AG04450 (cell line): ENCODE measurements around the gene SH2D6. TPM values are rescaled to one million over a fixed set of nuclear protein-coding genes. Genes with fewer than 3 reads are reported as not detected.

ENCODE experiments used
- CTCF ChIA-PET: fragments of 300-600, 350-600 bp; formaldehyde crosslinking; extraction: SDS; loops from one replicate; lab custom pipeline; 2022; ENCODE audit warnings: antibody characterized with exemption, inconsistent platforms; lab: Charles Lee
- POLR2A ChIA-PET: fragments of 350-600 bp; formaldehyde crosslinking; extraction: SDS; loops from one replicate; lab custom pipeline; 2021; ENCODE audit warnings: antibody characterized with exemption, inconsistent platforms; lab: Yijun Ruan, JAX
- DNase-seq: peaks from one replicate; pipeline ENCODE4 v3.0.0-alpha.2; 2011; ENCODE audit warnings: low read depth, low spot score
- H3K27ac ChIP-seq: one replicate; pipeline ENCODE4 v1.5.1; 2012; ENCODE audit warnings: low read depth, low read length, control low read depth
- H3K27me3 ChIP-seq: one replicate; pipeline ENCODE4 v1.6.0; 2012; ENCODE audit warnings: low read length; ENCODE audit not compliant: control insufficient read depth, insufficient read depth
- H3K4me3 ChIP-seq: 2 replicates; pipeline ENCODE4 v1.5.1; 2011; ENCODE audit warnings: mild to moderate bottlenecking, low read depth, low read length, control low read depth
- H3K9me3 ChIP-seq: 2 replicates; pipeline ENCODE4 v1.5.1; 2012; ENCODE audit warnings: low read length; ENCODE audit not compliant: control insufficient read depth, insufficient read depth
- CTCF ChIP-seq: IDR thresholded peaks from 2 replicates; pipeline ENCODE4 v1.5.1; 2011; ENCODE audit warnings: low read depth, low read length, control low read depth, inconsistent platforms
- polyA plus RNA-seq: library from polyadenylated mRNA; depleted of rRNA; stranded (reverse); fragments of >200 nt; gene quantifications from 2 replicates; pipeline ENCODE4 v1.2.3, GENCODE V29; 2011

SH2D6 gene
- polyA plus RNA-seq, 1 experiment: 0.10 TPM

GRCh38 chr2:85390941-85391669 lies 27.4 kb upstream of the SH2D6 start:
- Histone ChIP-seq H3K9me3 (no peaks in the 10 kb centered on the region), H3K27me3 (no peaks in the 10 kb centered on the region), H3K27ac (no peak overlapping the region), H3K4me3 (no peak overlapping the region)
- ChIA-PET CTCF (interaction anchor here (1.5 to 6.6 kb wide), 2 partner anchors 13 to 160 kb away, joined by 4 to 40 read pairs; no protein-coding TSS in a partner anchor), POLR2A (no interaction called here)
- DNase-seq: no peak
- TF ChIP-seq CTCF: peak; percentile 74

- TF ChIP-seq CTCF: no peak
- POLR2A ChIA-PET: no interaction called here
- DNase-seq: no peak
- Histone ChIP-seq H3K27ac (no peak overlapping the region), H3K4me3 (no peak overlapping the region), H3K9me3 (no peaks in the 10 kb centered on the region), H3K27me3 (no peaks in the 10 kb centered on the region)
- CTCF ChIA-PET: interaction anchor here (1.6 to 6.6 kb wide), 2 partner anchors 10 to 158 kb away, joined by 5 to 40 read pairs; no protein-coding TSS in a partner anchor
Measured at GRCh38 chr2:85393836-85394235, 24.7 kb upstream of the SH2D6 start.

GRCh38 chr2:85394261-85394681 lies 24.2 kb upstream of the SH2D6 start:
- TF ChIP-seq CTCF: no peak
- POLR2A ChIA-PET: no interaction called here
- no peak overlapping the region for H3K4me3 ChIP-seq
- H3K27ac ChIP-seq: no peak overlapping the region
- CTCF ChIA-PET: interaction anchor here (1.6 to 6.6 kb wide), 2 partner anchors 10 to 157 kb away, joined by 5 to 40 read pairs; no protein-coding TSS in a partner anchor
- DNase-seq: no peak
- no peaks in the 10 kb centered on the region for H3K27me3 ChIP-seq
- no peaks in the 10 kb centered on the region for H3K9me3 ChIP-seq

GRCh38 chr2:85394976-85395375 lies 23.5 kb upstream of the SH2D6 start:
- H3K4me3 ChIP-seq: no peak overlapping the region
- H3K27me3 ChIP-seq: no peaks in the 10 kb centered on the region
- ChIA-PET CTCF (interaction anchor here (6.6 kb wide), 1 partner anchor 156 kb away, joined by 40 read pairs; no protein-coding TSS in a partner anchor), POLR2A (no interaction called here)
- no peak for TF ChIP-seq CTCF
- H3K27ac ChIP-seq: no peak overlapping the region
- no peaks in the 10 kb centered on the region for H3K9me3 ChIP-seq
- DNase-seq: no peak

- ChIA-PET CTCF (no interaction called here), POLR2A (no interaction called here)
- H3K27ac ChIP-seq: no peak overlapping the region
- TF ChIP-seq CTCF: no peak
- no peaks in the 10 kb centered on the region for H3K9me3 ChIP-seq
- no peaks in the 10 kb centered on the region for H3K27me3 ChIP-seq
- no peak overlapping the region for H3K4me3 ChIP-seq
- no peak for DNase-seq
Measured at GRCh38 chr2:85395912-85396475, 22.5 kb upstream of the SH2D6 start.
